Activated CD8-positive, alpha-beta T cell treated with anti-CD3 and anti-CD28 coated beads for 36 hours (primary cell): ENCODE data around the gene PLCL2. TPM values are rescaled to one million over a fixed set of nuclear protein-coding genes. Genes with fewer than 3 reads are reported as not detected.

Experiments used
- ATAC-seq: fragments of 200-7000 bp; cut with Tn5 transposase; one replicate; pipeline ENCODE4 v1.10.0; 2021; ENCODE audit warnings: mild to moderate bottlenecking, moderate library complexity
- CTCF ChIA-PET: fragments of 350-600 bp; sonication (Branson Sonifier 250); formaldehyde crosslinking; loops from one replicate; lab custom pipeline; 2021; ENCODE audit warnings: antibody characterized with exemption; lab: Charles Lee
- POLR2A ChIA-PET: fragments of 350-600 bp; sonication (Branson Sonifier 250); formaldehyde crosslinking; loops from one replicate; lab custom pipeline; 2021; ENCODE audit warnings: antibody characterized with exemption; lab: Charles Lee
- DNase-seq: peaks from one replicate; pipeline ENCODE4 v3.0.0-alpha.2; 2020
- H3K27ac Mint-ChIP-seq: one replicate; pipeline ENCODE4 v1.8.0; 2021; ENCODE audit warnings: mild to moderate bottlenecking, mixed read lengths
- H3K27me3 Mint-ChIP-seq: one replicate; pipeline ENCODE4 v1.8.0; 2021; ENCODE audit warnings: mixed read lengths
- H3K36me3 Mint-ChIP-seq: one replicate; pipeline ENCODE4 v1.8.0; 2021; ENCODE audit warnings: low read depth, mixed read lengths
- H3K4me1 Mint-ChIP-seq: one replicate; pipeline ENCODE4 v1.8.0; 2021; ENCODE audit warnings: low read depth, mixed read lengths
- H3K4me3 Mint-ChIP-seq: one replicate; pipeline ENCODE4 v1.8.0; 2021; ENCODE audit warnings: mild to moderate bottlenecking, moderate library complexity, mixed read lengths
- H3K9me3 Mint-ChIP-seq: one replicate; pipeline ENCODE4 v1.8.0; 2021; ENCODE audit warnings: mixed read lengths
- CTCF ChIP-seq: fragments of 200-600 bp; IDR thresholded peaks from one replicate; pipeline ENCODE4 v1.8.0; 2022; ENCODE audit warnings: antibody characterized with exemption, mild to moderate bottlenecking
- intact Hi-C: fragments of 100-400 bp; cut with micrococcal nuclease; formaldehyde crosslinking; loops from one replicate; pipeline ENCODE4 v1.10.0; 2022
- total RNA-seq, 2 experiments: library from RNA; stranded (reverse); gene quantifications; one replicate each; pipeline ENCODE4 v1.2.3, GENCODE V29; 2021

The PLCL2 gene
- total RNA-seq, 2 experiments from 2014 or later: 19.4 to 19.7 TPM

- no peaks in the 10 kb centered on the region for H3K27me3 Mint-ChIP-seq
- peak overlapping the region; percentile 29 for H3K4me3 Mint-ChIP-seq
- ATAC-seq: no peak
- DNase-seq: peak; percentile 45
- peak overlapping the region; percentile 65 for H3K27ac Mint-ChIP-seq
- intact Hi-C loops: loop anchor here (5.0 kb wide), 1 partner anchor 116 kb away; no protein-coding TSS in a partner anchor
- TF ChIP-seq CTCF: no peak
- CTCF ChIA-PET: interaction anchor here (0.9 to 1.2 kb wide), 2 partner anchors 10 to 119 kb away, joined by 3 to 4 read pairs; no protein-coding TSS in a partner anchor
- H3K4me1 Mint-ChIP-seq: peaks cover 77% of the 10 kb centered on the region
- POLR2A ChIA-PET: interaction anchor here (1.0 to 3.8 kb wide), 2 partner anchors 18 to 21 kb away, joined by 3 to 14 read pairs; no protein-coding TSS in a partner anchor
- H3K9me3 Mint-ChIP-seq: peaks cover 8% of the 10 kb centered on the region
- H3K36me3 Mint-ChIP-seq: peaks cover 18% of the 10 kb centered on the region
These were observed 21.9 kb downstream of the PLCL2 start for GRCh38 chr3:16906682-16907081.

- no peaks in the 10 kb centered on the region for H3K27me3 Mint-ChIP-seq
- DNase-seq (peak; percentile 51), ATAC-seq (peak; percentile 42)
- ChIA-PET CTCF (no interaction called here), POLR2A (interaction anchor here (0.6 to 3.1 kb wide), 4 partner anchors 10 to 63 kb away, joined by 3 to 8 read pairs (median 3); no protein-coding TSS in a partner anchor)
- H3K27ac Mint-ChIP-seq: peak overlapping the region; percentile 65
- peaks cover 18% of the 10 kb centered on the region for H3K36me3 Mint-ChIP-seq
- no peak for TF ChIP-seq CTCF
- peak overlapping the region; percentile 29 for H3K4me3 Mint-ChIP-seq
- H3K4me1 Mint-ChIP-seq: peaks cover 74% of the 10 kb centered on the region
- intact Hi-C loops: loop anchor here (5.0 kb wide), 1 partner anchor 115 kb away; no protein-coding TSS in a partner anchor
- peaks cover 8% of the 10 kb centered on the region for H3K9me3 Mint-ChIP-seq
These were observed 22.5 kb downstream of the PLCL2 start for GRCh38 chr3:16907243-16907642.

GRCh38 chr3:16908016-16908807 is 23.5 kb downstream of the PLCL2 start:
- DNase-seq (no peak), ATAC-seq (no peak)
- no peak overlapping the region for H3K4me3 Mint-ChIP-seq
- peaks cover 20% of the 10 kb centered on the region for H3K36me3 Mint-ChIP-seq
- TF ChIP-seq CTCF: no peak
- H3K4me1 Mint-ChIP-seq: peaks cover 74% of the 10 kb centered on the region
- ChIA-PET CTCF (interaction anchor here (1.1 to 1.4 kb wide), 2 partner anchors 9 to 14 kb away, joined by 3 to 4 read pairs; no protein-coding TSS in a partner anchor), POLR2A (interaction anchor here (0.6 to 3.1 kb wide), 5 partner anchors 9 to 243 kb away, joined by 3 to 8 read pairs (median 3); partner anchors contain the start of gene PLCL2)
- H3K9me3 Mint-ChIP-seq: peaks cover 8% of the 10 kb centered on the region
- peak overlapping the region; percentile 50 for H3K27ac Mint-ChIP-seq
- intact Hi-C loops: loop anchor here (5.0 kb wide), 1 partner anchor 114 kb away; no protein-coding TSS in a partner anchor
- H3K27me3 Mint-ChIP-seq: no peaks in the 10 kb centered on the region

- no peaks in the 10 kb centered on the region for H3K27me3 Mint-ChIP-seq
- H3K27ac Mint-ChIP-seq: peak overlapping the region; percentile 50
- no peak for ATAC-seq
- ChIA-PET POLR2A (interaction anchor here (1.6 to 3.1 kb wide), 2 partner anchors 20 to 25 kb away, joined by 5 to 8 read pairs; partner anchors contain the start of gene PLCL2), CTCF (interaction anchor here (1.0 to 1.9 kb wide), 4 partner anchors 8 to 166 kb away, joined by 3 to 5 read pairs (median 4); no protein-coding TSS in a partner anchor)
- intact Hi-C loops: loop anchor here (5.0 kb wide), 1 partner anchor 113 kb away; no protein-coding TSS in a partner anchor
- H3K4me3 Mint-ChIP-seq: no peak overlapping the region
- no peak for DNase-seq
- H3K36me3 Mint-ChIP-seq: peaks cover 15% of the 10 kb centered on the region
- H3K9me3 Mint-ChIP-seq: peaks cover 7% of the 10 kb centered on the region
- H3K4me1 Mint-ChIP-seq: peaks cover 72% of the 10 kb centered on the region
- TF ChIP-seq CTCF: no peak
These were observed 24.1 kb downstream of the PLCL2 start for GRCh38 chr3:16908896-16909295.
